ENCODE results near the gene ANKRD1. TPM values are rescaled to one million over a fixed set of nuclear protein-coding genes. Genes with fewer than 3 reads are reported as not detected.

ANKRD1 gene
- total RNA-seq, 1 experiment from 2014 or later: 0.11 TPM

- H3K4me3 Mint-ChIP-seq: no peak overlapping the region
- Histone ChIP-seq H3K4me2 (ENCODE audit: insufficient read depth, insufficient read length, low read length) (no peak overlapping the region), H2BK15ac (ENCODE audit: low read depth, low read length) (no peak overlapping the region), H3K23me2 (ENCODE audit: insufficient read length, low read depth, low read length, poor library complexity, severe bottlenecking) (no peaks in the 10 kb centered on the region), H4K5ac (ENCODE audit: insufficient read length, low read depth, low read length) (no peak overlapping the region), H2BK120ac (ENCODE audit: low read depth, low read length, poor library complexity, severe bottlenecking) (no peak overlapping the region), H2AFZ (ENCODE audit: low read length) (no peak overlapping the region), H3T11ph (ENCODE audit: low read length) (no peak overlapping the region), H2BK12ac (ENCODE audit: insufficient read length, low read depth, low read length) (no peak overlapping the region), H3K9me3 (ENCODE audit: control insufficient read depth, low read depth, low read length) (no peaks in the 10 kb centered on the region), H3K23ac (ENCODE audit: insufficient read length, low read depth, low read length) (no peak overlapping the region), H3K14ac (ENCODE audit: insufficient read depth, low read length) (no peak overlapping the region), H3K4me1 (ENCODE audit: insufficient read depth, low read length) (no peaks in the 10 kb centered on the region; the same call in 1 of the 2 replicates), H3K56ac (ENCODE audit: insufficient read length, low read depth, low read length) (no peak overlapping the region), H3K27me3 (ENCODE audit: insufficient read depth, low read length) (no peaks in the 10 kb centered on the region), H3K27ac (ENCODE audit: insufficient read length, low read depth, low read length) (no peak overlapping the region), H3K79me1 (ENCODE audit: insufficient read depth, low read depth, low read length, poor library complexity, severe bottlenecking) (no peaks in the 10 kb centered on the region), H3K18ac (ENCODE audit: insufficient read length, low read depth, low read length) (no peak overlapping the region), H2AK5ac (ENCODE audit: insufficient read length, low read length) (no peak overlapping the region), H4K91ac (ENCODE audit: insufficient read length, low read depth, low read length) (no peak overlapping the region), H3K9ac (ENCODE audit: extremely low read depth, insufficient read length, low read length) (no peak overlapping the region), H3K4ac (ENCODE audit: low read depth, low read length) (no peak overlapping the region), H4K8ac (replicated peaks; ENCODE audit: insufficient read length, low read depth, low read length) (no peak overlapping the region), H3K79me2 (ENCODE audit: insufficient read depth, low read length) (no peaks in the 10 kb centered on the region), H2BK5ac (ENCODE audit: insufficient read length, low read length) (no peak overlapping the region), H2BK20ac (ENCODE audit: low read depth, low read length, poor library complexity, severe bottlenecking) (no peak overlapping the region), H4K20me1 (ENCODE audit: control insufficient read depth, insufficient read depth, insufficient read length) (no peaks in the 10 kb centered on the region)
- no peaks in the 10 kb centered on the region; a peak in 1 of 5 replicates for H3K9me3 Mint-ChIP-seq
- peaks cover 65% of the 10 kb centered on the region for H3K27me3 Mint-ChIP-seq (ENCODE audit: low read depth)
- no CpG with 5 or more reads among the region's 6 CpGs for WGBS (ENCODE audit: extremely low coverage, insufficient read length, low lambda C conversion rate)
- no peak for DNase-seq
- no peak for TF ChIP-seq CTCF (conservative IDR thresholded peaks at IDR 0.05)
- H3K36me3 Mint-ChIP-seq (ENCODE audit: insufficient read depth in 1 of 3, low read depth in 3 of 3): no peaks in the 10 kb centered on the region
- no peak overlapping the region for H3K27ac Mint-ChIP-seq
- no peaks in the 10 kb centered on the region for H3K4me1 Mint-ChIP-seq
These were observed 37.9 kb upstream of the ANKRD1 start for GRCh38 chr10:90958781-90959180.
